T-helper 9 cell (primary cell): ENCODE results near the gene KCNK5.

Experiments used
- DNase-seq: peaks from one replicate; pipeline ENCODE4 v3.0.0-alpha.2; 2020

KCNK5 gene

GRCh38 chr6:39240155-39240757 is 11.0 kb upstream of the KCNK5 start:
- DNase-seq, result no peak

- DNase-seq, result no peak
Measured at GRCh38 chr6:39239527-39240154, 10.4 kb upstream of the KCNK5 start.

GRCh38 chr6:39236742-39237141 is 7.5 kb upstream of the KCNK5 start:
- no peak for DNase-seq

- DNase-seq, result no peak
Measured at GRCh38 chr6:39233333-39233732, 4.1 kb upstream of the KCNK5 start.

- DNase-seq, result no peak
Measured at GRCh38 chr6:39231521-39232243, 2.4 kb upstream of the KCNK5 start.

- no peak for DNase-seq
Measured at GRCh38 chr6:39230654-39231035, 1.4 kb upstream of the KCNK5 start.

GRCh38 chr6:39228111-39228971 is 934 bp downstream of the KCNK5 start:
- DNase-seq, result no peak

GRCh38 chr6:39227476-39227875 is 1.8 kb downstream of the KCNK5 start:
- no peak for DNase-seq

- DNase-seq, result no peak
Measured at GRCh38 chr6:39226639-39227329, 2.5 kb downstream of the KCNK5 start.

- DNase-seq, result no peak
Measured at GRCh38 chr6:39225946-39226437, 3.3 kb downstream of the KCNK5 start.

- no peak for DNase-seq
Measured at GRCh38 chr6:39225543-39225942, 3.7 kb downstream of the KCNK5 start.

GRCh38 chr6:39224523-39225182 is 4.6 kb downstream of the KCNK5 start:
- DNase-seq, result no peak

GRCh38 chr6:39224011-39224410 is 5.3 kb downstream of the KCNK5 start:
- DNase-seq, result no peak

- DNase-seq, result no peak
Measured at GRCh38 chr6:39223555-39223954, 5.7 kb downstream of the KCNK5 start.

GRCh38 chr6:39223061-39223460 is 6.2 kb downstream of the KCNK5 start:
- DNase-seq, result no peak

GRCh38 chr6:39221779-39222641 is 7.3 kb downstream of the KCNK5 start:
- no peak for DNase-seq

GRCh38 chr6:39221115-39221514 is 8.2 kb downstream of the KCNK5 start:
- DNase-seq, result no peak

GRCh38 chr6:39218868-39219567 is 10.3 kb downstream of the KCNK5 start:
- no peak for DNase-seq

GRCh38 chr6:39217177-39217864 is 12.0 kb downstream of the KCNK5 start:
- DNase-seq, result no peak
